ENCODE results near the gene RNF151.

- TF ChIP-seq CTCF (IDR thresholded peaks at IDR 0.05) (no peak), POLR2A (IDR thresholded peaks at IDR 0.05) (no peak)
Measured at GRCh38 chr16:1950559-1950958, 16.1 kb upstream of the RNF151 start.
